Lung (tissue), 12 donors: ENCODE measurements around the gene HDC. TPM values are rescaled to one million over a fixed set of nuclear protein-coding genes. Genes with fewer than 3 reads are reported as not detected.

Source experiments
- ATAC-seq: fragments of 200-7000 bp; cut with Tn5 transposase; one replicate; pipeline ENCODE4 v1.9.1; 2020; ENCODE audit warnings: moderate number of reproducible peaks; ENCODE audit not compliant: insufficient read depth, low FRiP score
- DNase-seq, 3 donors: peaks; one replicate each; pipeline ENCODE4 v3.0.0-alpha.2; 2013 to 2017
- H3K27ac ChIP-seq, 2 donors: one replicate each; pipeline ENCODE4 v1.5.1; 2013; ENCODE audit warnings: mild to moderate bottlenecking in 2 of 2, moderate library complexity in 2 of 2, control low read depth in 1 of 2, inconsistent platforms in 1 of 2, low read depth in 1 of 2, low read length in 1 of 2
- H3K27me3 ChIP-seq, 3 donors: one replicate each; pipeline ENCODE4 v1.5.1; 2013; ENCODE audit warnings: low read length in 2 of 3; ENCODE audit not compliant: control insufficient read depth in 3 of 3, insufficient read depth in 3 of 3
- H3K36me3 ChIP-seq, 4 donors: one replicate each; pipeline ENCODE4 v1.5.1; 2013; ENCODE audit warnings: low read length in 4 of 4, mild to moderate bottlenecking in 1 of 4, moderate library complexity in 1 of 4; ENCODE audit not compliant: control insufficient read depth in 4 of 4, insufficient read depth in 4 of 4
- H3K4me1 ChIP-seq, 5 donors: one replicate each; pipeline ENCODE4 v1.5.1; 2013; ENCODE audit warnings: low read length in 5 of 5, mild to moderate bottlenecking in 2 of 5, moderate library complexity in 1 of 5; ENCODE audit not compliant: control insufficient read depth in 5 of 5, insufficient read depth in 5 of 5
- H3K4me3 ChIP-seq: one replicate; pipeline ENCODE4 v1.5.1; 2013; ENCODE audit warnings: mild to moderate bottlenecking, control low read depth, moderate library complexity
- H3K9ac ChIP-seq, 2 donors: one replicate each; pipeline ENCODE4 v1.5.1; 2013; ENCODE audit warnings: low read length in 2 of 2, control low read depth in 1 of 2; ENCODE audit not compliant: insufficient read depth in 1 of 2
- H3K9me3 ChIP-seq, 4 donors: one replicate each; pipeline ENCODE4 v1.5.1; 2013; ENCODE audit warnings: low read length in 3 of 4, mild to moderate bottlenecking in 1 of 4, moderate library complexity in 1 of 4; ENCODE audit not compliant: control insufficient read depth in 4 of 4, insufficient read depth in 3 of 4
- CTCF ChIP-seq: IDR thresholded peaks from 2 replicates; pipeline ENCODE4 v1.5.1; 2012; ENCODE audit warnings: mild to moderate bottlenecking; ENCODE audit errors: control extremely low read depth, extremely low read depth
- WGBS, 2 donors: extraction: QIAGEN DNeasy Blood & Tissue Kit; methylation state at CpG; one replicate each; pipeline ENCODE4 v1.1.7; 2013; 5-methylcytosine and 5-hydroxymethylcytosine counted together
- polyA plus RNA-seq, 2 donors: library from polyadenylated mRNA; stranded (reverse); fragments of 200-250 nt; gene quantifications; one replicate each; pipeline ENCODE4 v1.2.1, GENCODE V29; 2013
- total RNA-seq, 2 donors: library from RNA; depleted of rRNA in 1 of 2; stranded (reverse); fragments of >200 nt in 1 of 2; gene quantifications; one replicate each; pipeline ENCODE4 v1.2.1, GENCODE V29; 2014 to 2021
- donor health status: control.
- donor health status: control.
- donor health status: Bipolar disorder and iron deficiency.
- donor health status: healthy.
- donor health status: DM: yes; HTN: yes; CAD: no.

Gene HDC
- total and polyA plus RNA-seq, 4 donors = 0.57 to 8.6 (median 1.1) TPM

DNA sequence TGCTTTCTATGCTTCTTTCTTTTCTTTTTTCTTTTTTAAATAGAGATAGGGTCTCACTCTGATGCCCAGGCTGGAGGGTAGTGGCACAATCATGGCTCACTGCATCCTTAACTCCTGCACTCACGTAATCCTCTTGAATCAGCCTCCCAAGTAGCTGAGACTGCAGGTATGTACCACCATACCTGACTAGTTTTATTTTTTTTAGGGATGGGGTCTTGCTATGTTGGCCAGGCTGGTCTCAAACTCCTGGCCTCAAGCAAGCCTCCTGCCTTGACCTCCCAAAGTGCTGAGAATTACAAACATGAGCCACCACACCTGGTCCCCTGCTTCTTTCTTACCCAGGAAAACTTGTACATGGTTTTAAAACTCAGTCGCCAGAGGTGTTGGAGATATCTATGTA lies 24.2 kb upstream of the HDC start:
- Histone ChIP-seq H3K36me3 (peaks cover 10 to 15% (median 11%) of the 10 kb centered on the region in 4 donors), H3K9ac (no peak overlapping the region), H3K27me3 (no peaks in the 10 kb centered on the region), H3K4me1 (no peaks in the 10 kb centered on the region), H3K4me3 (no peak overlapping the region), H3K9me3 (no peaks in the 10 kb centered on the region), H3K27ac (no peak overlapping the region)
- whole genome bisulfite sequencing, 2 donors = 95 to 98% methylated on average over 2 of the region's 2 CpGs
- no peak for TF ChIP-seq CTCF
- ATAC-seq (no peak), DNase-seq (no peak)

- Histone ChIP-seq H3K36me3 (peaks cover 10 to 17% (median 12%) of the 10 kb centered on the region in 4 donors), H3K27me3 (no peaks in the 10 kb centered on the region), H3K27ac (no peak overlapping the region), H3K4me3 (no peak overlapping the region), H3K9ac (no peak overlapping the region), H3K9me3 (no peaks in the 10 kb centered on the region), H3K4me1 (no peaks in the 10 kb centered on the region)
- ATAC-seq (no peak), DNase-seq (no peak)
- 96 to 97% methylated on average over 6 of the region's 6 CpGs for WGBS, 2 donors
- no peak for TF ChIP-seq CTCF
Measured at GRCh38 chr15:50287324-50288116, 22.0 kb upstream of the HDC start.

- ATAC-seq (no peak), DNase-seq (no peak)
- WGBS, 2 donors = 80 to 100% methylated on average over 5 of the region's 5 CpGs
- no peak overlapping the region for H3K9ac ChIP-seq
- no peaks in the 10 kb centered on the region for H3K4me1 ChIP-seq
- H3K9me3 ChIP-seq = no peaks in the 10 kb centered on the region
- peaks cover 2 to 7% (median 4%) of the 10 kb centered on the region in 4 donors for H3K36me3 ChIP-seq
- no peak overlapping the region for H3K27ac ChIP-seq
- H3K4me3 ChIP-seq = no peak overlapping the region
- no peak for TF ChIP-seq CTCF
- no peaks in the 10 kb centered on the region for H3K27me3 ChIP-seq
Measured at GRCh38 chr15:50281427-50281826, 15.9 kb upstream of the HDC start.
